ENCODE measurements around the gene SDC4. TPM values are rescaled to one million over a fixed set of nuclear protein-coding genes. Genes with fewer than 3 reads are reported as not detected.

Gene SDC4
- total and polyA plus RNA-seq, 2 experiments from 2014 or later: 28.5 to 39.9 TPM

DNA sequence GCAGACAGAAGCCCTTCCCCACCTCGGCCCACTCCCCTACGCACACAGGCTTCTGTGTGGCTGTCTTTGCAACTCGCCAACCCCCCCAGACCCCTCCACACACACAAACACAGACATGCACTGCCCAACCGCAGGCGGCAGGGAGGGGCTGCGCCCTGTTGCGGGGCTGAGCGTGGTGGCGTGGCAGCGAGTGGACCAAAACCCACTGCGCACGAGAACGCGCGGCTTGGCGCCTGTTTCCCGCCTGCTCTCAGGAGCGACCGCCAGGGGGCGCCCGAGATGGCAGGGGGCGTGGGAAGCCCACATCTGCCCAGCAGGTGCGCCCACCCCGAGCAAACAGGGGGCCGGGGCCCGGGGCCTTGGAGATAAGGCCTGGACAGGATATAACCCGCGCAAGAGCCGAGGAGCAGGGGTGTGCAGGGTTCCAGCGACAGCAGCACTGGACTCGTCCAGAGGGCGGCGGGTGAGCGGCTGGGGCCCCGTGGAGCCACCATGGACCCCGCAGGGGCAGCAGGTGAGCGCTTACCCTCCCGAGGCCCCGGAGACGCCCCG lies 41.7 kb downstream of the SDC4 start, which contains the start of gene RBPJL:
Gene RBPJL, plus strand, starts transcription at position 410 of the 552 bp plus-strand sequence. Its CDS starts 83 bp downstream, at position 493.
- Histone ChIP-seq H3K4me3 (peak within 1 kb of the TSS; percentile 43; the same call in 1 of the 2 replicates), H3K27ac (ENCODE audit: low read depth) (no peak within 1 kb of the TSS), H3K9me2 (ENCODE audit: insufficient read depth) (no peaks in the 10 kb centered on the region), H3K4me2 (peak within 1 kb of the TSS; percentile 75), H2AFZ (peak within 1 kb of the TSS; percentile 96; the same call in 1 of the 2 replicates), H3F3A (replicated peaks; ENCODE audit: low read depth) (no peaks in the 10 kb centered on the region), H3K79me2 (replicated peaks; ENCODE audit: insufficient read depth) (no peaks in the 10 kb centered on the region), H4K20me1 (replicated peaks; ENCODE audit: insufficient read depth) (no peaks in the 10 kb centered on the region; the same call in 1 of the 2 replicates), H3K36me3 (ENCODE audit: insufficient read depth) (no peaks in the 10 kb centered on the region), H3K27me3 (ENCODE audit: insufficient read depth) (0 out of 2 replicates have a peak, but pooled peaks cover 9% of the 10 kb centered on the region), H3K4me1 (ENCODE audit: insufficient read depth) (peaks cover 10% of the 10 kb centered on the region; the same call in 1 of the 2 replicates)
- DNase-seq (ENCODE audit: low spot score) (peak; percentile 77), ATAC-seq (peak; percentile 39)
- peaks cover 26% of the 10 kb centered on the region for H3K4me1 Mint-ChIP-seq
- no peaks in the 10 kb centered on the region; the same call in 2 of the 3 replicates for H3K9me3 Mint-ChIP-seq
- H3K36me3 Mint-ChIP-seq (ENCODE audit: low read depth): no peaks in the 10 kb centered on the region; the same call in 2 of the 3 replicates
- H3K27ac Mint-ChIP-seq: no peak within 1 kb of the TSS
- TF ChIP-seq, protein P1, sequence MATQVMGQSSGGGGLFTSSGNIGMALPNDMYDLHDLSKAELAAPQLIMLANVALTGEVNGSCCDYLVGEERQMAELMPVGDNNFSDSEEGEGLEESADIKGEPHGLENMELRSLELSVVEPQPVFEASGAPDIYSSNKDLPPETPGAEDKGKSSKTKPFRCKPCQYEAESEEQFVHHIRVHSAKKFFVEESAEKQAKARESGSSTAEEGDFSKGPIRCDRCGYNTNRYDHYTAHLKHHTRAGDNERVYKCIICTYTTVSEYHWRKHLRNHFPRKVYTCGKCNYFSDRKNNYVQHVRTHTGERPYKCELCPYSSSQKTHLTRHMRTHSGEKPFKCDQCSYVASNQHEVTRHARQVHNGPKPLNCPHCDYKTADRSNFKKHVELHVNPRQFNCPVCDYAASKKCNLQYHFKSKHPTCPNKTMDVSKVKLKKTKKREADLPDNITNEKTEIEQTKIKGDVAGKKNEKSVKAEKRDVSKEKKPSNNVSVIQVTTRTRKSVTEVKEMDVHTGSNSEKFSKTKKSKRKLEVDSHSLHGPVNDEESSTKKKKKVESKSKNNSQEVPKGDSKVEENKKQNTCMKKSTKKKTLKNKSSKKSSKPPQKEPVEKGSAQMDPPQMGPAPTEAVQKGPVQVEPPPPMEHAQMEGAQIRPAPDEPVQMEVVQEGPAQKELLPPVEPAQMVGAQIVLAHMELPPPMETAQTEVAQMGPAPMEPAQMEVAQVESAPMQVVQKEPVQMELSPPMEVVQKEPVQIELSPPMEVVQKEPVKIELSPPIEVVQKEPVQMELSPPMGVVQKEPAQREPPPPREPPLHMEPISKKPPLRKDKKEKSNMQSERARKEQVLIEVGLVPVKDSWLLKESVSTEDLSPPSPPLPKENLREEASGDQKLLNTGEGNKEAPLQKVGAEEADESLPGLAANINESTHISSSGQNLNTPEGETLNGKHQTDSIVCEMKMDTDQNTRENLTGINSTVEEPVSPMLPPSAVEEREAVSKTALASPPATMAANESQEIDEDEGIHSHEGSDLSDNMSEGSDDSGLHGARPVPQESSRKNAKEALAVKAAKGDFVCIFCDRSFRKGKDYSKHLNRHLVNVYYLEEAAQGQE (IDR thresholded peaks at IDR 0.05; ENCODE audit: unreplicated experiment): no peak
- TF ChIP-seq, protein P2, sequence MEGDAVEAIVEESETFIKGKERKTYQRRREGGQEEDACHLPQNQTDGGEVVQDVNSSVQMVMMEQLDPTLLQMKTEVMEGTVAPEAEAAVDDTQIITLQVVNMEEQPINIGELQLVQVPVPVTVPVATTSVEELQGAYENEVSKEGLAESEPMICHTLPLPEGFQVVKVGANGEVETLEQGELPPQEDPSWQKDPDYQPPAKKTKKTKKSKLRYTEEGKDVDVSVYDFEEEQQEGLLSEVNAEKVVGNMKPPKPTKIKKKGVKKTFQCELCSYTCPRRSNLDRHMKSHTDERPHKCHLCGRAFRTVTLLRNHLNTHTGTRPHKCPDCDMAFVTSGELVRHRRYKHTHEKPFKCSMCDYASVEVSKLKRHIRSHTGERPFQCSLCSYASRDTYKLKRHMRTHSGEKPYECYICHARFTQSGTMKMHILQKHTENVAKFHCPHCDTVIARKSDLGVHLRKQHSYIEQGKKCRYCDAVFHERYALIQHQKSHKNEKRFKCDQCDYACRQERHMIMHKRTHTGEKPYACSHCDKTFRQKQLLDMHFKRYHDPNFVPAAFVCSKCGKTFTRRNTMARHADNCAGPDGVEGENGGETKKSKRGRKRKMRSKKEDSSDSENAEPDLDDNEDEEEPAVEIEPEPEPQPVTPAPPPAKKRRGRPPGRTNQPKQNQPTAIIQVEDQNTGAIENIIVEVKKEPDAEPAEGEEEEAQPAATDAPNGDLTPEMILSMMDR (conservative IDR thresholded peaks at IDR 0.05; ENCODE audit: low read depth in 2 of 2): peak; percentile 87 to 93
- TF ChIP-seq, protein P3, sequence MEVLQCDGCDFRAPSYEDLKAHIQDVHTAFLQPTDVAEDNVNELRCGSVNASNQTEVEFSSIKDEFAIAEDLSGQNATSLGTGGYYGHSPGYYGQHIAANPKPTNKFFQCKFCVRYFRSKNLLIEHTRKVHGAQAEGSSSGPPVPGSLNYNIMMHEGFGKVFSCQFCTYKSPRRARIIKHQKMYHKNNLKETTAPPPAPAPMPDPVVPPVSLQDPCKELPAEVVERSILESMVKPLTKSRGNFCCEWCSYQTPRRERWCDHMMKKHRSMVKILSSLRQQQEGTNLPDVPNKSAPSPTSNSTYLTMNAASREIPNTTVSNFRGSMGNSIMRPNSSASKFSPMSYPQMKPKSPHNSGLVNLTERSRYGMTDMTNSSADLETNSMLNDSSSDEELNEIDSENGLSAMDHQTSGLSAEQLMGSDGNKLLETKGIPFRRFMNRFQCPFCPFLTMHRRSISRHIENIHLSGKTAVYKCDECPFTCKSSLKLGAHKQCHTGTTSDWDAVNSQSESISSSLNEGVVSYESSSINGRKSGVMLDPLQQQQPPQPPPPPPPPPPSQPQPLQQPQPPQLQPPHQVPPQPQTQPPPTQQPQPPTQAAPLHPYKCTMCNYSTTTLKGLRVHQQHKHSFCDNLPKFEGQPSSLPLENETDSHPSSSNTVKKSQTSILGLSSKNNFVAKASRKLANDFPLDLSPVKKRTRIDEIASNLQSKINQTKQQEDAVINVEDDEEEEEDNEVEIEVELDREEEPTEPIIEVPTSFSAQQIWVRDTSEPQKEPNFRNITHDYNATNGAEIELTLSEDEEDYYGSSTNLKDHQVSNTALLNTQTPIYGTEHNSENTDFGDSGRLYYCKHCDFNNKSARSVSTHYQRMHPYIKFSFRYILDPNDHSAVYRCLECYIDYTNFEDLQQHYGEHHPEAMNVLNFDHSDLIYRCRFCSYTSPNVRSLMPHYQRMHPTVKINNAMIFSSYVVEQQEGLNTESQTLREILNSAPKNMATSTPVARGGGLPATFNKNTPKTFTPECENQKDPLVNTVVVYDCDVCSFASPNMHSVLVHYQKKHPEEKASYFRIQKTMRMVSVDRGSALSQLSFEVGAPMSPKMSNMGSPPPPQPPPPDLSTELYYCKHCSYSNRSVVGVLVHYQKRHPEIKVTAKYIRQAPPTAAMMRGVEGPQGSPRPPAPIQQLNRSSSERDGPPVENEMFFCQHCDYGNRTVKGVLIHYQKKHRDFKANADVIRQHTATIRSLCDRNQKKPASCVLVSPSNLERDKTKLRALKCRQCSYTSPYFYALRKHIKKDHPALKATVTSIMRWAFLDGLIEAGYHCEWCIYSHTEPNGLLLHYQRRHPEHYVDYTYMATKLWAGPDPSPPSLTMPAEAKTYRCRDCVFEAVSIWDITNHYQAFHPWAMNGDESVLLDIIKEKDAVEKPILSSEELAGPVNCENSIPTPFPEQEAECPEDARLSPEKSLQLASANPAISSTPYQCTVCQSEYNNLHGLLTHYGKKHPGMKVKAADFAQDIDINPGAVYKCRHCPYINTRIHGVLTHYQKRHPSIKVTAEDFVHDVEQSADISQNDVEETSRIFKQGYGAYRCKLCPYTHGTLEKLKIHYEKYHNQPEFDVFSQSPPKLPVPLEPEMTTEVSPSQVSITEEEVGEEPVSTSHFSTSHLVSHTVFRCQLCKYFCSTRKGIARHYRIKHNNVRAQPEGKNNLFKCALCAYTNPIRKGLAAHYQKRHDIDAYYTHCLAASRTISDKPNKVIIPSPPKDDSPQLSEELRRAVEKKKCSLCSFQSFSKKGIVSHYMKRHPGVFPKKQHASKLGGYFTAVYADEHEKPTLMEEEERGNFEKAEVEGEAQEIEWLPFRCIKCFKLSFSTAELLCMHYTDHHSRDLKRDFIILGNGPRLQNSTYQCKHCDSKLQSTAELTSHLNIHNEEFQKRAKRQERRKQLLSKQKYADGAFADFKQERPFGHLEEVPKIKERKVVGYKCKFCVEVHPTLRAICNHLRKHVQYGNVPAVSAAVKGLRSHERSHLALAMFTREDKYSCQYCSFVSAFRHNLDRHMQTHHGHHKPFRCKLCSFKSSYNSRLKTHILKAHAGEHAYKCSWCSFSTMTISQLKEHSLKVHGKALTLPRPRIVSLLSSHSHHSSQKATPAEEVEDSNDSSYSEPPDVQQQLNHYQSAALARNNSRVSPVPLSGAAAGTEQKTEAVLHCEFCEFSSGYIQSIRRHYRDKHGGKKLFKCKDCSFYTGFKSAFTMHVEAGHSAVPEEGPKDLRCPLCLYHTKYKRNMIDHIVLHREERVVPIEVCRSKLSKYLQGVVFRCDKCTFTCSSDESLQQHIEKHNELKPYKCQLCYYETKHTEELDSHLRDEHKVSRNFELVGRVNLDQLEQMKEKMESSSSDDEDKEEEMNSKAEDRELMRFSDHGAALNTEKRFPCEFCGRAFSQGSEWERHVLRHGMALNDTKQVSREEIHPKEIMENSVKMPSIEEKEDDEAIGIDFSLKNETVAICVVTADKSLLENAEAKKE (CRISPR knock-in tag; IDR thresholded peaks at IDR 0.05): no peak
- peak; percentile 35; the same call in 1 of the 2 replicates for TF ChIP-seq CREB1 (CRISPR knock-in tag; IDR thresholded peaks at IDR 0.05; ENCODE audit: low read depth)
- peaks cover 28% of the 10 kb centered on the region for H3K27me3 Mint-ChIP-seq (ENCODE audit: insufficient read depth, low read depth, poor library complexity)
- H3K4me3 Mint-ChIP-seq: peak within 1 kb of the TSS; percentile 14; the same call in 2 of the 3 replicates
